ENCODE measurements around the gene FAM131C.

GRCh38 chr1:16031551-16031950 is 41.9 kb downstream of the FAM131C start:
- TF ChIP-seq, protein P1, sequence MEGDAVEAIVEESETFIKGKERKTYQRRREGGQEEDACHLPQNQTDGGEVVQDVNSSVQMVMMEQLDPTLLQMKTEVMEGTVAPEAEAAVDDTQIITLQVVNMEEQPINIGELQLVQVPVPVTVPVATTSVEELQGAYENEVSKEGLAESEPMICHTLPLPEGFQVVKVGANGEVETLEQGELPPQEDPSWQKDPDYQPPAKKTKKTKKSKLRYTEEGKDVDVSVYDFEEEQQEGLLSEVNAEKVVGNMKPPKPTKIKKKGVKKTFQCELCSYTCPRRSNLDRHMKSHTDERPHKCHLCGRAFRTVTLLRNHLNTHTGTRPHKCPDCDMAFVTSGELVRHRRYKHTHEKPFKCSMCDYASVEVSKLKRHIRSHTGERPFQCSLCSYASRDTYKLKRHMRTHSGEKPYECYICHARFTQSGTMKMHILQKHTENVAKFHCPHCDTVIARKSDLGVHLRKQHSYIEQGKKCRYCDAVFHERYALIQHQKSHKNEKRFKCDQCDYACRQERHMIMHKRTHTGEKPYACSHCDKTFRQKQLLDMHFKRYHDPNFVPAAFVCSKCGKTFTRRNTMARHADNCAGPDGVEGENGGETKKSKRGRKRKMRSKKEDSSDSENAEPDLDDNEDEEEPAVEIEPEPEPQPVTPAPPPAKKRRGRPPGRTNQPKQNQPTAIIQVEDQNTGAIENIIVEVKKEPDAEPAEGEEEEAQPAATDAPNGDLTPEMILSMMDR (IDR thresholded peaks at IDR 0.05; ENCODE audit: insufficient read depth, low read length): no peak
- TF ChIP-seq POLR2AphosphoS5 (IDR thresholded peaks at IDR 0.05; ENCODE audit: low read depth): no peak
